Prostate gland (tissue), 2 donors: ENCODE measurements around the gene KCNJ8. TPM values are rescaled to one million over a fixed set of nuclear protein-coding genes. Genes with fewer than 3 reads are reported as not detected.

ENCODE experiments used
- DNase-seq: peaks from one replicate; pipeline ENCODE4 v3.0.0-alpha.2; 2019; ENCODE audit warnings: low spot score
- H3K27ac ChIP-seq, 2 donors: fragments of 200-600 bp; sonication (generic); 2 replicates each; pipeline ENCODE4 v1.5.1; 2017 to 2019
- H3K27me3 ChIP-seq: fragments of 200-600 bp; sonication (generic); replicated peaks from 2 replicates; pipeline ENCODE4 v1.5.1; 2019; ENCODE audit not compliant: insufficient read depth
- H3K36me3 ChIP-seq, 2 donors: fragments of 200-600 bp; sonication (generic); 1 replicate in 1 of 2; 2 replicates in 1 of 2; pipeline versions ENCODE4 v1.5.1 to v1.8.1; 2017 to 2019
- H3K4me1 ChIP-seq: fragments of 200-600 bp; sonication (generic); replicated peaks from 2 replicates; pipeline ENCODE4 v1.5.1; 2019
- H3K4me3 ChIP-seq, 2 donors: fragments of 200-600 bp; sonication (generic); 2 replicates each; pipeline ENCODE4 v1.5.1; 2017 to 2019
- H3K9me3 ChIP-seq: fragments of 200-600 bp; sonication (generic); 2 replicates; pipeline ENCODE4 v1.5.1; 2017
- POLR2A ChIP-seq: fragments of 450-650 bp; IDR thresholded peaks from one replicate; pipeline ENCODE4 v1.6.1; 2016; ENCODE audit warnings: antibody characterized with exemption, mild to moderate bottlenecking
- POLR2AphosphoS5 ChIP-seq: sonication (generic); formaldehyde crosslinking; IDR thresholded peaks from one replicate; pipeline ENCODE4 v1.6.1; 2017; ENCODE audit warnings: antibody characterized with exemption
- WGBS: methylation state at CpG from one replicate; pipeline ENCODE4 v1.1.5; 2018; 5-methylcytosine and 5-hydroxymethylcytosine counted together
- intact Hi-C: fragments of 100-400 bp; cut with DNase I; formaldehyde crosslinking; loops from one replicate; pipeline ENCODE4 v1.14.2; 2022
- total RNA-seq, 2 donors: library from RNA; depleted of rRNA; stranded (reverse); fragments of >200 nt; gene quantifications; one replicate each; pipeline ENCODE4 v1.1.0, GENCODE V29; 2016
- TF ChIP-seq, protein P1 (sequence below), 4 experiments: fragments of 200-600 bp in 2 of 4; fragments of 450-650 bp in 2 of 4; sonication (generic) in 2 of 4; IDR thresholded peaks; 1 replicate in 3 of 4; 2 replicates in 1 of 4; pipeline ENCODE4 v1.5.1; 2016 to 2019; ENCODE audit warnings: antibody characterized with exemption in 4 of 4, mild to moderate bottlenecking in 2 of 4, moderate library complexity in 2 of 4

KCNJ8 gene
- 10 to 100 TPM in 1 of 2 donors, 1 to 10 TPM in 1; 9.2 to 10.3 TPM for total RNA-seq

DNA sequence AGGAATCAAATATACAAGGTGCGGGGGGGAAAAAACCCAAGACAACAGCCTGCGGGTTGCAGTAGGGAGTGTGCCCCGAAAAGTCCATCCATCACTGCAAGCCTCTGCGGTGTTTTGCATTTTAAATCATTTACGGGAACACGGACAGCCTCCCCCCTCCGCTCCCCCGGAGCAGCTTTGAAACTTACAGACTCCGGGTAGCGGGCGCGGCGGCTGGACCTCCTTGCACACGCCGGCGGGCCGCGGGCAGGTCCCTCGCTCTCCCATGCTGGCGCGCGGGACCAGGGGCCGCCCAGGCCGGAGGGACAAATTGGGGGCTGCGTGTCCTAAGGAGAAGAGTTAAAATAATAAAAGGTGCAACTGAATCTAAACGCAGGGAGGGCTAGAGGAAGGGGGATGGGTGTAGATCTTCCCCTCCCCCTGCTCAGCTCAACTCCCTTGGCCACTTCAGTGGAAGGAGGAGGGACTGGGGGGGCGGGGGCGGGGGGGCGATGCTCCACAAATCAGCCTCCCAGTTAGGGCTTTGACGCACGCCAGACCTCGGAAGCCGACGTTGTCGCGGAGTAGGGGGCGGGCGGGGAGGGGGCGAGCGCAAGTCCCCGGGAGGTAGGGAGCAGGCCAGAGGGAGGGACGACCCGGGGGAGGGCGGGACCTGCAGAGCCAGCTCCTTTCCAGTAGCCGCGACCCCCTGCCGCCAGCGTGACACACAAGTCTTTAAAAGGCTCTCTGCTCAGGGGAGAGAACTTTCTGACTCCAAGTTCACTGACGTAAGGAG, at the start of gene KCNJ8:
KCNJ8 (minus strand) TSS at position 349 of the 775 bp plus-strand sequence. CDS start 1,090 bp downstream, outside the sequence.
- no peaks in the 10 kb centered on the region for H3K27me3 ChIP-seq
- peak within 1 kb of the TSS; percentile 42 to 45 for H3K4me3 ChIP-seq
- no peak for TF ChIP-seq POLR2AphosphoS5
- TF ChIP-seq, protein P1, sequence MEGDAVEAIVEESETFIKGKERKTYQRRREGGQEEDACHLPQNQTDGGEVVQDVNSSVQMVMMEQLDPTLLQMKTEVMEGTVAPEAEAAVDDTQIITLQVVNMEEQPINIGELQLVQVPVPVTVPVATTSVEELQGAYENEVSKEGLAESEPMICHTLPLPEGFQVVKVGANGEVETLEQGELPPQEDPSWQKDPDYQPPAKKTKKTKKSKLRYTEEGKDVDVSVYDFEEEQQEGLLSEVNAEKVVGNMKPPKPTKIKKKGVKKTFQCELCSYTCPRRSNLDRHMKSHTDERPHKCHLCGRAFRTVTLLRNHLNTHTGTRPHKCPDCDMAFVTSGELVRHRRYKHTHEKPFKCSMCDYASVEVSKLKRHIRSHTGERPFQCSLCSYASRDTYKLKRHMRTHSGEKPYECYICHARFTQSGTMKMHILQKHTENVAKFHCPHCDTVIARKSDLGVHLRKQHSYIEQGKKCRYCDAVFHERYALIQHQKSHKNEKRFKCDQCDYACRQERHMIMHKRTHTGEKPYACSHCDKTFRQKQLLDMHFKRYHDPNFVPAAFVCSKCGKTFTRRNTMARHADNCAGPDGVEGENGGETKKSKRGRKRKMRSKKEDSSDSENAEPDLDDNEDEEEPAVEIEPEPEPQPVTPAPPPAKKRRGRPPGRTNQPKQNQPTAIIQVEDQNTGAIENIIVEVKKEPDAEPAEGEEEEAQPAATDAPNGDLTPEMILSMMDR (IDR thresholded peaks at IDR 0.05): no peak
- 2% methylated on average over 46 of the region's 49 CpGs for WGBS
- no peaks in the 10 kb centered on the region for H3K9me3 ChIP-seq
- peak; percentile 14 for DNase-seq
- H3K4me1 ChIP-seq: no peaks in the 10 kb centered on the region
- intact Hi-C loops: loop anchor here (2.0 kb wide), 1 partner anchor 166 kb away; the partner anchor contains the start of gene ABCC9
- no peaks in the 10 kb centered on the region for H3K36me3 ChIP-seq
- H3K27ac ChIP-seq: peak within 1 kb of the TSS; percentile 51 to 76

DNA sequence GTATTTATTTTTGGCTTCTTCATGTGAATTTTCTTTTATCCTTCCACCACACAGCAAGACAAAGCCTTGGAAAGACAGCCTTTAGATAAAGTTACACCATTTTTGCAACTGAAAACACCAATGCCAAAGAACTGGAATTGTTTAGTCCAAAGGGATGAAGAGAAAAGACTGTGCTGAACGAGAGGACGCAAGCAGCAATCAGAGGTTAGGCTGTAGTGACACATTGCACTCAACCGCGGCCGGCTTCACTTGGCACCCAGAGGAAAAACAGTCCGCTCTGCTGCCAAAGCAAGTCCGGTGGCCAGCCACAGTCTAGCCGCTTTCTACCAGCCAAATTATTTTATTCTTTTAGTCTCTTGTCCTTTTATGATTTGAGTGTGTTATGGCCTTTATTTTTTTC, 49.1 kb upstream of the KCNJ8 start:
- Histone ChIP-seq H3K27me3 (no peaks in the 10 kb centered on the region), H3K4me1 (no peaks in the 10 kb centered on the region), H3K4me3 (no peak overlapping the region), H3K36me3 (no peaks in the 10 kb centered on the region), H3K27ac (no peak overlapping the region), H3K9me3 (no peaks in the 10 kb centered on the region)
- DNase-seq: no peak
- TF ChIP-seq POLR2AphosphoS5 (no peak), POLR2A (no peak)
- TF ChIP-seq, protein P1 (IDR thresholded peaks at IDR 0.05): no peak
- 77% methylated on average over 8 of the region's 8 CpGs for WGBS
- intact Hi-C loops: no loop called here

DNA sequence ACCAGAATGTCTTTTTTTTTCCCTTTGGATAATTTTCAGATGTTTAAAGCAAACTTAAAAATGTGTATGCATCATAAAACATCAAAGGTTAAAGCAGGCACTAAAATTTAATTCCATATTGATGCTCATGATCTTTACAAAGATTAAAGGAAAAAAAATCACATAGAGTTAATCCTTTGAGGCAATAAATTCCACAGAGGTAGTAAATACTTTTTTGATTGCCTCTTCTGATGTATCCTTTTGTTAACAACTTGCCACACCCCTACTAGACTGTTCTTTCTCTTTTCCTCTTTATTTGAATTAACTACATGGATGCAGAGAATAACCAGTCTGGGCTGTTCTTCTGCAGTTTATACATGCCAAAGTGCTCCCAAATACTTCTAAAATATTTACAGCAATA, 45.2 kb upstream of the KCNJ8 start:
- intact Hi-C loops: no loop called here
- H3K27me3 ChIP-seq: no peaks in the 10 kb centered on the region
- H3K4me1 ChIP-seq: no peaks in the 10 kb centered on the region
- DNase-seq: peak; percentile 28
- H3K36me3 ChIP-seq: no peaks in the 10 kb centered on the region
- H3K27ac ChIP-seq: no peak overlapping the region
- no peak overlapping the region for H3K4me3 ChIP-seq
- TF ChIP-seq POLR2AphosphoS5 (peak; percentile 61), POLR2A (no peak)
- TF ChIP-seq, protein P1 (IDR thresholded peaks at IDR 0.05): no peak
- no peaks in the 10 kb centered on the region for H3K9me3 ChIP-seq

DNA sequence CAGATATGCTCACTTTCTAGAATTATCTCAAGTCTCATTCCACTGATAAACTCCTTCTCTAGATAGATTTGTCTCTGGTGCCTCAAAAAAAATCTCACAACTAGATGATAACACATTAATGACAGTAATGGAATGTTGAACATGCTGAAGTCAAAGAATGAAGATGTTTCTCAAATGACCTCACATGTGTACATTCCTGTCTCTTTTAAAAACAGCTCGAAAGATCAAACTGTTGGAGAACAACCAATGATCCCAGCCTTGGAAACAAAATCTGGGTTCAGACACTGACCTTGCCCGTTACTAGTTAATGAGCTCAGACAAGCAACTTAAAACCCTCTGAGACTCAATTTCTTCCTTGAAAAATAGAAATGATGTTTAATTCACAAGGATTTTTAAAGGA, 44.7 kb upstream of the KCNJ8 start:
- DNase-seq: no peak
- Histone ChIP-seq H3K9me3 (no peaks in the 10 kb centered on the region), H3K4me1 (no peaks in the 10 kb centered on the region), H3K27me3 (no peaks in the 10 kb centered on the region), H3K36me3 (no peaks in the 10 kb centered on the region), H3K27ac (peak overlapping the region; percentile 1 to 14), H3K4me3 (no peak overlapping the region)
- 6% methylated on average over 2 of the region's 2 CpGs for WGBS
- intact Hi-C loops: no loop called here
- TF ChIP-seq, protein P1 (IDR thresholded peaks at IDR 0.05): no peak
- TF ChIP-seq POLR2A (no peak), POLR2AphosphoS5 (no peak)

DNA sequence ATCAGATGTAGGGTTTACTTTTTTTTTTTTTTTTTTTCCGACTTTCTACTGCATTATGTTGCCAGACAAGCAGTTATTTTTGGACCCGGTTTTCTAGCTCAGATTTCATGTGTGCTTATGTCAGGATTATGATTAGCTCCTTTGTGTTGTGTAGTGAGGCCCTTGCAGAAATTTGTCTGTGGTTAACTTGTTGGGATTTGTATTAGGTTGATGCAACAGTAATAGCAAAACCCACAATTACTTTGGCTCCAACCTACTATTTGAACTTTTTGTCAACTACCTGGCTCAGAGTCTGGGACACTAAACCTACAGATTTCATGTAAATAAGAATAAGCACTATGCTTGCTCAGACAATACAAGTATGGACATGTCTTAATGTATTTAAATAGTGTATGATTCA, 44.1 kb upstream of the KCNJ8 start:
- DNase-seq: peak; percentile 17
- Histone ChIP-seq H3K27ac (peak overlapping the region in 1 of 2 donors; percentile 14), H3K4me3 (no peak overlapping the region), H3K27me3 (no peaks in the 10 kb centered on the region), H3K4me1 (no peaks in the 10 kb centered on the region), H3K36me3 (no peaks in the 10 kb centered on the region), H3K9me3 (no peaks in the 10 kb centered on the region)
- WGBS: 15% methylated on average over 2 of the region's 2 CpGs
- peak; percentile 13 for TF ChIP-seq POLR2AphosphoS5
- no peak for TF ChIP-seq POLR2A
- intact Hi-C loops: no loop called here
